Activated gamma-delta T cell treated with anti-CD3 and anti-CD28 coated beads, Interleukin-2, amount 50 U/mL, for 16 hours (primary cell): ENCODE measurements around the gene SIGLEC15.
"Not testable (repeated sequence)": the region's sequence is repeated elsewhere in the genome, so short reads cannot be mapped to it uniquely, and the experiment has no call there.

Experiments used
- DNase-seq: peaks from one replicate; pipeline ENCODE4 v3.0.0-alpha.2; 2020; ENCODE audit warnings: low read depth

The SIGLEC15 gene

GRCh38 chr18:45825258-45826044, at the start of gene SIGLEC15:
TSS of gene SIGLEC15 (plus strand) at chr18:45825675. CDS start at chr18:45825729, 54 bp downstream.
- DNase-seq: no peak

- no peak for DNase-seq
Observed at GRCh38 chr18:45775743-45776142, 49.7 kb upstream of the SIGLEC15 start.

- DNase-seq: no peak
Observed at GRCh38 chr18:45777393-45777792, 48.1 kb upstream of the SIGLEC15 start.

- no peak for DNase-seq
Observed at GRCh38 chr18:45780568-45780967, 44.9 kb upstream of the SIGLEC15 start.

- no peak for DNase-seq
Observed at GRCh38 chr18:45782662-45783061, 42.8 kb upstream of the SIGLEC15 start.

GRCh38 chr18:45783097-45784075, 42.1 kb upstream of the SIGLEC15 start:
- DNase-seq: no peak

- no peak for DNase-seq
Observed at GRCh38 chr18:45785134-45785533, 40.3 kb upstream of the SIGLEC15 start.

- no peak for DNase-seq
Observed at GRCh38 chr18:45786941-45787340, 38.5 kb upstream of the SIGLEC15 start.

- DNase-seq: no peak
Observed at GRCh38 chr18:45787346-45787745, 38.1 kb upstream of the SIGLEC15 start.

- DNase-seq: no peak
Observed at GRCh38 chr18:45788861-45789260, 36.6 kb upstream of the SIGLEC15 start.

- no peak for DNase-seq
Observed at GRCh38 chr18:45792506-45793263, 32.8 kb upstream of the SIGLEC15 start.

- DNase-seq: no peak
Observed at GRCh38 chr18:45793264-45793965, 32.1 kb upstream of the SIGLEC15 start.

GRCh38 chr18:45801416-45802004, 24.0 kb upstream of the SIGLEC15 start:
- no peak for DNase-seq

- no peak for DNase-seq
Observed at GRCh38 chr18:45802814-45803492, 22.5 kb upstream of the SIGLEC15 start.

GRCh38 chr18:45805551-45805950, 19.9 kb upstream of the SIGLEC15 start:
- DNase-seq: no peak

GRCh38 chr18:45806226-45806625, 19.2 kb upstream of the SIGLEC15 start:
- DNase-seq: no peak

GRCh38 chr18:45807144-45807543, 18.3 kb upstream of the SIGLEC15 start:
- not testable (repeated sequence) for DNase-seq

- DNase-seq: not testable (repeated sequence)
Observed at GRCh38 chr18:45814733-45815132, 10.7 kb upstream of the SIGLEC15 start.

GRCh38 chr18:45817543-45817942, 7.9 kb upstream of the SIGLEC15 start:
- DNase-seq: no peak

GRCh38 chr18:45818765-45819164, 6.7 kb upstream of the SIGLEC15 start:
- DNase-seq: not testable (repeated sequence)
